Hepatocyte (in vitro differentiated cells): ENCODE measurements around the gene CDK5R2. TPM values are rescaled to one million over a fixed set of nuclear protein-coding genes. Genes with fewer than 3 reads are reported as not detected.
A peak's percentile ranks its signal among the peaks of the same experiment; 100 is the strongest.

ENCODE experiments used
- DNase-seq: peaks from one replicate; pipeline ENCODE4 v3.0.0-alpha.2; 2016; ENCODE audit warnings: low spot score
- H2AFZ ChIP-seq: fragments of 200-600 bp; sonication (generic); 2 replicates; pipeline ENCODE4 v1.6.0; 2016; ENCODE audit warnings: antibody characterized with exemption, mild to moderate bottlenecking
- H3K27ac ChIP-seq: fragments of 200-600 bp; sonication (generic); 2 replicates; pipeline ENCODE4 v1.5.1; 2016; ENCODE audit warnings: mild to moderate bottlenecking
- H3K27me3 ChIP-seq: fragments of 200-600 bp; sonication (generic); 2 replicates; pipeline ENCODE4 v1.6.1; 2016
- H3K36me3 ChIP-seq: fragments of 200-600 bp; sonication (generic); replicated peaks from 2 replicates; pipeline ENCODE4 v1.5.1; 2016; ENCODE audit warnings: low read depth; ENCODE audit not compliant: insufficient read depth
- H3K4me1 ChIP-seq: fragments of 200-600 bp; sonication (generic); 2 replicates; pipeline ENCODE4 v1.5.1; 2016; ENCODE audit warnings: mild to moderate bottlenecking, moderate library complexity; ENCODE audit not compliant: insufficient read depth
- H3K4me2 ChIP-seq: fragments of 200-600 bp; sonication (generic); 2 replicates; pipeline ENCODE4 v1.6.0; 2016
- H3K4me3 ChIP-seq: fragments of 200-600 bp; sonication (generic); 2 replicates; pipeline ENCODE4 v1.5.1; 2016; ENCODE audit warnings: mild to moderate bottlenecking
- H3K79me2 ChIP-seq: fragments of 200-600 bp; sonication (generic); 2 replicates; pipeline ENCODE4 v1.6.0; 2017; ENCODE audit warnings: mild to moderate bottlenecking
- H3K9me2 ChIP-seq: fragments of 200-600 bp; sonication (generic); replicated peaks from 2 replicates; pipeline ENCODE4 v1.6.0; 2017; ENCODE audit warnings: mild to moderate bottlenecking; ENCODE audit not compliant: insufficient read depth
- H3K9me3 ChIP-seq: fragments of 200-600 bp; sonication (generic); 2 replicates; pipeline ENCODE4 v1.5.1; 2016; ENCODE audit warnings: low read depth, mild to moderate bottlenecking
- H4K20me1 ChIP-seq: fragments of 200-600 bp; sonication (generic); 2 replicates; pipeline ENCODE4 v1.6.0; 2016; ENCODE audit warnings: mild to moderate bottlenecking; ENCODE audit not compliant: insufficient read depth, poor library complexity, severe bottlenecking
- EZH2 ChIP-seq: fragments of 200-600 bp; sonication (generic); IDR thresholded peaks from 2 replicates; pipeline ENCODE4 v1.6.1; 2016; ENCODE audit warnings: antibody characterized with exemption, mild to moderate bottlenecking, borderline replicate concordance
- EZH2phosphoT487 ChIP-seq: fragments of 200-600 bp; sonication (generic); IDR thresholded peaks from one replicate; pipeline ENCODE4 v1.6.1; 2018; ENCODE audit warnings: antibody characterized with exemption, mild to moderate bottlenecking, low read depth, moderate library complexity; ENCODE audit not compliant: unreplicated experiment, severe bottlenecking
- WGBS: methylation state at CpG from one replicate; pipeline ENCODE4 v1.1.6; 2016; ENCODE audit warnings: low lambda C conversion rate; ENCODE audit errors: missing lambda C conversion rate; 5-methylcytosine and 5-hydroxymethylcytosine counted together
- polyA plus RNA-seq: library from polyadenylated mRNA; unstranded; fragments of >200 nt; fragmentation: Nextera tagmentation; extraction: Ambion mirVana; gene quantifications from 2 replicates; pipeline ENCODE4 v1.2.1, GENCODE V29; 2016
- total RNA-seq: library from RNA; depleted of rRNA; stranded (reverse); fragments of >200 nt; gene quantifications from 2 replicates; pipeline ENCODE4 v1.2.3, GENCODE V29; 2014
- TF ChIP-seq, protein P1 (sequence below): fragments of 200-600 bp; sonication (generic); IDR thresholded peaks from 2 replicates; pipeline ENCODE4 v1.5.1; 2016; ENCODE audit warnings: antibody characterized with exemption, mild to moderate bottlenecking; ENCODE audit not compliant: poor library complexity

CDK5R2 gene
- total and polyA plus RNA-seq, 2 experiments from 2014 or later, result 0.37 TPM; not detected in 1

DNA sequence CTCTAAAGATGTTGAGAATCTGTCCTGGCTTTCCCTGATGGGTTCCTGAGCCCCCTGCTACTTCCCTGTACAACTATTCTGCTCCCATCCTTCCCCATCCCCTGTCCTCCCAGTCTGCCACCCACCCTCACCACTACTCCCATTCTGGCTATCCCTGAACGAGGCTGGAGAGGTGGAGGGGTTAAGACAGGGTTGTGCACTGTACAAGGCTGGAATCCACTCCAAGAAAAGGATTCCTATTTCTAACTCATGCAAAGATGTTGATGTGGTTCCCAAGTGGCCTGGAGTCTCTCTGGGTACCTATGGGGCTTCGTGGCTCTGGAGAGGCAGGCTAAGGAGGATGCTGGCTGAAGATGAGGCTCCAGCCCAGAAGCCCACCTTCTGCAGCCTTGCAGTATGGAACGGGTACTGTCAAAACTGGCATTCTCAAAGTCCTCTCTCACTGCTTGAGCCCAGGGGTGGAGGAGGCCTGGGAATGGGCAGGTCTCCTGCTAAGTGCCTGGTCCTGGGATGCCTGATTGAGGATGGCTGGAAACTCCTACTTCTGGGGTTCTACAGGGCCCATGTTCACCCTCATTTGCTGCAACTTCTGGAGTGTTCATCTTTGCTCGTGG is 26.8 kb downstream of the CDK5R2 start:
- Histone ChIP-seq H3K4me3 (no peak overlapping the region), H3K4me1 (peaks cover 13% of the 10 kb centered on the region), H3K79me2 (no peaks in the 10 kb centered on the region), H3K27me3 (peaks cover 98% of the 10 kb centered on the region), H3K4me2 (no peak overlapping the region), H3K36me3 (no peaks in the 10 kb centered on the region), H4K20me1 (no peaks in the 10 kb centered on the region), H3K27ac (no peak overlapping the region), H2AFZ (no peak overlapping the region), H3K9me3 (no peaks in the 10 kb centered on the region), H3K9me2 (no peaks in the 10 kb centered on the region)
- TF ChIP-seq, protein P1, sequence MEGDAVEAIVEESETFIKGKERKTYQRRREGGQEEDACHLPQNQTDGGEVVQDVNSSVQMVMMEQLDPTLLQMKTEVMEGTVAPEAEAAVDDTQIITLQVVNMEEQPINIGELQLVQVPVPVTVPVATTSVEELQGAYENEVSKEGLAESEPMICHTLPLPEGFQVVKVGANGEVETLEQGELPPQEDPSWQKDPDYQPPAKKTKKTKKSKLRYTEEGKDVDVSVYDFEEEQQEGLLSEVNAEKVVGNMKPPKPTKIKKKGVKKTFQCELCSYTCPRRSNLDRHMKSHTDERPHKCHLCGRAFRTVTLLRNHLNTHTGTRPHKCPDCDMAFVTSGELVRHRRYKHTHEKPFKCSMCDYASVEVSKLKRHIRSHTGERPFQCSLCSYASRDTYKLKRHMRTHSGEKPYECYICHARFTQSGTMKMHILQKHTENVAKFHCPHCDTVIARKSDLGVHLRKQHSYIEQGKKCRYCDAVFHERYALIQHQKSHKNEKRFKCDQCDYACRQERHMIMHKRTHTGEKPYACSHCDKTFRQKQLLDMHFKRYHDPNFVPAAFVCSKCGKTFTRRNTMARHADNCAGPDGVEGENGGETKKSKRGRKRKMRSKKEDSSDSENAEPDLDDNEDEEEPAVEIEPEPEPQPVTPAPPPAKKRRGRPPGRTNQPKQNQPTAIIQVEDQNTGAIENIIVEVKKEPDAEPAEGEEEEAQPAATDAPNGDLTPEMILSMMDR, result no peak
- TF ChIP-seq EZH2phosphoT487 (no peak), EZH2 (peak; percentile 27)
- DNase-seq, result no peak
- 26% methylated on average over 4 of the region's 4 CpGs for WGBS

DNA sequence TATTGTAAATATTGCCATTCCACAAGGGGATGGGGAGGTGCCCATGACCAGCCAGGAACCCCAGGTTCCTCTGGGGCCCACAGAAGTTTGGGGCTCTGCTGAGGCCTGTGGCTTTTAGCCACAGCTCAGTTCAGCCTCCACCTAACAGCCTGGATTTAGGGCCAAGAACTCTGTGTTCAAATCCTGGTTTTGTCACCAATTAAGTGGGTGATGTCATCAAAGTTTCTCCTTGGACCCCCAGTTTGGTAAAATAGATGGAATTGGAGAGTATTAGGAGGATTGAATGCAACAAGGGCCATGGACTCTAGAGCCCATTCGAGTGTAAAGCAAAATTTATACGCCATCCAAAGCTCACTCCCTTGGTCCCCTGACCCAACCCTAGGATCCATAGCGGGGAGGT is 28.7 kb downstream of the CDK5R2 start:
- Histone ChIP-seq H4K20me1 (no peaks in the 10 kb centered on the region), H3K4me2 (no peak overlapping the region), H3K27ac (no peak overlapping the region), H3K9me3 (no peaks in the 10 kb centered on the region), H3K27me3 (peaks cover 100% of the 10 kb centered on the region), H2AFZ (no peak overlapping the region), H3K9me2 (no peaks in the 10 kb centered on the region), H3K4me3 (no peak overlapping the region), H3K36me3 (no peaks in the 10 kb centered on the region), H3K4me1 (peaks cover 13% of the 10 kb centered on the region), H3K79me2 (no peaks in the 10 kb centered on the region)
- no peak for DNase-seq
- no peak for TF ChIP-seq EZH2phosphoT487
- TF ChIP-seq, protein P1, result no peak
- no peak for TF ChIP-seq EZH2
- 47% methylated on average over 3 of the region's 3 CpGs for WGBS

DNA sequence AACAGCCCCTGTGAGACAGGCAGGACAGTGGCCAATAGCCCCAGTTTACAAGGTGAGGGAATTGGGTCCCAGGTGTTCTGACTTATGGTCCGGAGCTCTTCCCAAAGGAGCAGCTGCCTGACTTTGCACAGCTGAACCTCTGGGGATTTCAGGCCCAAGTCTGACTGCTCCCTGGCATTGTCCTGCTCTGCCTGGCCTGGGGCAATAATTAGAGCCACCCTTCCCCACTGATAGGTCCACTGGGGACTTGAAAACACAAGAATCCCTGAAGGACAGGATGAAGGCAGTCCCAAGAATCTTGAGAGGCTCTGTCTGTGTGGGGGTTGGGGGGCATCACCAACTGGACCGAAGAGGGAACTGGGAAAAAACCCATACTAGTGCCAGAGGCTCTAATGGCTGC is 29.2 kb downstream of the CDK5R2 start:
- no peak for DNase-seq
- Histone ChIP-seq H3K27ac (no peak overlapping the region), H3K4me3 (no peak overlapping the region), H2AFZ (no peak overlapping the region), H3K4me1 (peaks cover 18% of the 10 kb centered on the region), H3K36me3 (no peaks in the 10 kb centered on the region), H4K20me1 (no peaks in the 10 kb centered on the region), H3K27me3 (peaks cover 100% of the 10 kb centered on the region), H3K9me3 (no peaks in the 10 kb centered on the region), H3K9me2 (no peaks in the 10 kb centered on the region), H3K79me2 (no peaks in the 10 kb centered on the region), H3K4me2 (no peak overlapping the region)
- TF ChIP-seq EZH2, result no peak
- TF ChIP-seq EZH2phosphoT487, result no peak
- TF ChIP-seq, protein P1, result no peak
- WGBS, result 61% methylated on average over 2 of the region's 2 CpGs

DNA sequence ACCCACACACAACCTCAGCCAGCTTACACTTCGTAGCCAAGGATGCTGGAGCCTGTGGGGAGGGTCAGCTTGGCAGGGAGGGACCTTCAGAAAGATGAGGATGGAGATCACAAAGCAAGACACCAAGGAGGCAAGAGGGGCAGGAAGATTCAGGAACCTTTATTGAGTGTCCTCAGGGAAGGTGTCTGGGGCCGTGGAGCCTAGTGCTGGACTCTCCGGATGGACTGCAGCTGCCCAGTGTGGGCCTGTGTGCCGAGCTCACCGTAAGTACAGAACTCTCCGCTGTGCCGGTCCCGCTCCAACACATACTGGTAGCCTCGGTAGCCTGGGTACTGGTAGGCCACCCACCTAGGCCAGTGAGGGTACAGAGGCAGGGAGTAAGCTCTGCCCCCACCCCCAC is 30.6 kb downstream of the CDK5R2 start:
- Histone ChIP-seq H2AFZ (no peak overlapping the region), H3K4me1 (peaks cover 14% of the 10 kb centered on the region), H3K9me3 (no peaks in the 10 kb centered on the region), H3K4me2 (no peak overlapping the region), H3K36me3 (no peaks in the 10 kb centered on the region), H3K27ac (no peak overlapping the region), H3K27me3 (peaks cover 99% of the 10 kb centered on the region), H3K4me3 (no peak overlapping the region), H4K20me1 (no peaks in the 10 kb centered on the region), H3K9me2 (no peaks in the 10 kb centered on the region), H3K79me2 (no peaks in the 10 kb centered on the region)
- WGBS, result 40% methylated on average over 9 of the region's 9 CpGs
- TF ChIP-seq EZH2, result no peak
- no peak for TF ChIP-seq EZH2phosphoT487
- TF ChIP-seq, protein P1, result no peak
- DNase-seq, result no peak
